GM18505 (cell line): Measurements from ENCODE around the gene HOXC9.

Source experiments
- ATAC-seq: cut with Tn5 transposase; IDR thresholded peaks from one replicate; pipeline ENCODE4 v1.9.1; 2021; ENCODE audit not compliant: unreplicated experiment
- POLR2A ChIP-seq: IDR thresholded peaks from 4 replicates; pipeline ENCODE4 v1.6.1; 2011; ENCODE audit warnings: borderline replicate concordance; ENCODE audit not compliant: insufficient read depth, insufficient read length; ENCODE audit errors: extremely low read depth

The HOXC9 gene

DNA sequence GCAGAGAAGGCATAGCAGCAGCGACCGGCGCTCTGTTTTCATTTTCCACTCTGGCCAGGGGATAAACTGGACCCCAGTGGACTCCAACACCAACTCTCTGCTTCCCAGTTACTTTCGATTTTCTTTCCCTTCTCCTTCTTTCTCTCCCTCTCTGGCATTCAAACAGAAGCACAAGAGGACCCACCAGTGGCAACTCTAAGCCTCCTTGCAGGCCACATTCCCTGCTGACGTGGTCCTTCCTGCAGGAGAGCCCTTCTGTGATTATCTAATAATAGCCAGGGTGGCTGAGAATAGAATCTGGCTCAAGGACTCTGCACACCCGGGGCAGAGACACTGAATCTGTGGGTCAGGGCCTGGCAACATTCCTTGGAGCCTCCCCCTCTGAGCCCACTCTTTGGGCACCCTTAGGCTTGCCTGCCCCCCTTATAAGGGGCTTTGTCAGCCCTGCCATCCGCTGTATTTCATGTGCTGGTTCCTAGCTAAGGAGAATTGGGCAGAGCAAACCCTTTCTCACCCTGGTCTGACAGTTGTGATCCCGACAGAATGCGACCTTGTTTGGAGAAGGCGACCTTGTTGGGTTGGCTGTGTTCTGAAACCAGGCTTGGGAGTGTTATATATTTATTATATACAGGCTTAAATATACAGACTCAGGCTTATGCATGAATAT, 20.1 kb downstream of the HOXC9 start:
- no peak for ATAC-seq
- TF ChIP-seq POLR2A: no peak

DNA sequence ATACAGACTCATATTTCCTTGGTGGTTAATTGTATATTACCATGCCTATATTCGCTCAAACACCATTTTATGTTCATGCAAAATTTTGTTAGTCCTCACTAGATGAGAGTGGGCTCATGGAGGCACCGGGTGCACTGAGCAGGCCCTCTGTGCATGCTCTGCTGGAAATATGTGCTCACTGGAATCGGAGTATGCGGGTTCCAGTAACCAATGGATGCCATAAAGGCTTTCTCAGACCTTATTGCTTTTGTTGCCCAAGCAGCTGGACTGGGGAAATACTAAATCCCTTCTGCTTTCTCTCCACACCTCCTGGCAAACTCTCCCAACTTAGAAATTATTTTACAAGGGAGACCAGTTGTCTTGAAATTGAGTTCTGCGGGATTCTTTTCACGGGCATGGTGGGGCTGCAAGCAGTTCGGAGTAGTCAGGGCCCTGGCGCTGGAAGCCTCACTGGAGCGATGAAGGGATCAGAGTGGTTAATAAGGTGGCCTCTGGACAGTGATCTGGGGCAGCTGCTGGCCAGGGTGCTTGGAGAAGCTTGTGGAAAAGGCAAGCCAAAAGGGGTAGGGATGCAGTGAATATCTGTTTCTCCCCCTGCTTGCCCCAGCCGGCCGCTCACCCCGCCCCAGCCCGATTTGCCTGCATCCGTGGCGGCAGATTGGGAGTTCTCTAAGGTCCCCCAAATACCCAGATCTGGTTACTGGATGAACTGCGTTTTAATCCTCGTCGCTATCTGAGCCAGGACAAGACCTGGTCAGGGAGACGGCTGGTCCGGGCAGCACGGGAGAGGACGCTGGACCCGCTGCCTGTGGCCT, 20.8 kb downstream of the HOXC9 start:
- TF ChIP-seq POLR2A: no peak
- ATAC-seq: no peak

DNA sequence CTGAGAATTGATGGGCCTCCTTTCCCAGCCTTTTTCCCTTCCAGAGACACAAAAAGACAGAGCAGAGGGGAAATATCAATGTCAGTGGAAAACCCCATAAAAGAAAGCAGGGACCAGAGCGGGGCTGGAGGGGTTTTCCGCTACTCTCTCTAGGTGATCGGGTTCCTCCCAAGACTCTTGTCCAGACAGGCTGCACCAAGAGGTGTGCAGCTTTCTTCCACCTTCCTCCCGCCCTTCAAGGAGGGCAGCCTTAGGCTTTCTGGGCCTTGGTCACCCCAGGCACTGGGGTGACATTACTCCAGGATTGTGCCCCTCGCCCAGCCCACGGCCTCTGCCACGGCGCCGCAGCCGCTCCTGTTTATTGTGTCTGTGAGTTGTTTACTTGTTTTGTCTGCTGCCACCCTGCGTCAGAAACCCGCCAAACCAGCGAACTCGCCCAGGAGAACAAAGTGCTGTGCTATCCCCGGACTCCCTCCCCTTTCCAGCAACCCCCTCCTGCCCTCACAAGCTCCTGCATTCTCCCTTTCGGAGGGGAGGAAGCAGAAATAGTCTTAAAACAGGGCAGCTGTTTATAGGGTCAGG, 21.6 kb downstream of the HOXC9 start:
- TF ChIP-seq POLR2A: no peak
- no peak for ATAC-seq

DNA sequence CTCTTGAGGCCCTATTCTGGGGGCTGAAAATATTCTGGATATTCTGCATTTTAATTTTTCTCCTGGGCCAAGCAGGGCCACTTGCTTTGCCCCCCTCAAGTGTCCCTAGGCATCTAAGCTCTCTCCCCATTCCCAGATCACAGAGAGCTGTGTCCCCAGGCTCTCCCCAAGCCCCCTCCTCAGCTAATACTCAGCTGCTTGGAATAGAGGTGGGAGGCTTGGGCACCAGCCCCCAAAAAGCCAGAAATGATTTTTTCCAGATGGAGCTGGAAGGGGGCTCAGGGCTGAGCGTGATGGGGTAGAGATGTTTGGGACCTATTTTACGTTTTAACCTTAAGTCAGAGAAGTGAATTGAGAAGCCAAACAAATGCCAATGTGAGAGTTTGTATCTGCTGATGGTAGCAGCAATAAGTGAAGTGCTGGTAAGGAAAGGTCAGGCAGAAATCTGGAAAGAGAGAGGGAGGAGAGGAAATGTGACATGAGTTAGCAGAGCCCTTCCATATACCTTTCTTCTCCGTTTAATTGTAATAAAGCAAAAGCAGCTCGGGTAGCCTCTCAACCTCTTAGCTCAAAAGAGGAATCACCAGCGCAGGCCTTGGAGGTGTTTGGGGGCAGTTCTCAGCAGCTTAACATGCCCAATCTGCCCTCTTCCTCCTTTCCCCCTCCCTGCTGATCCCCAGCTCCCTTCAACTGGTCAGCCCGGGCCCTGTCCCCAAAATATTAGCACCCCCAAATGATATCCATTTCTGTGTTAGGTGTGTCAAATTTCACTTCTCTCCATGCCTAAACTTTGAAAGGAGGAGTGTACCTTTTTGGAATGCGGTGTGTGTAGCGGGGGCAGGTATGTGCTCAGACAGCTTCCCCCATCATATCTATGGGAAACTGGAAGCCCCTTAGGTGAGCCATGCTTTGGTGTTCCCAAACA, 23.3 kb downstream of the HOXC9 start:
- ATAC-seq: no peak
- TF ChIP-seq POLR2A: no peak

DNA sequence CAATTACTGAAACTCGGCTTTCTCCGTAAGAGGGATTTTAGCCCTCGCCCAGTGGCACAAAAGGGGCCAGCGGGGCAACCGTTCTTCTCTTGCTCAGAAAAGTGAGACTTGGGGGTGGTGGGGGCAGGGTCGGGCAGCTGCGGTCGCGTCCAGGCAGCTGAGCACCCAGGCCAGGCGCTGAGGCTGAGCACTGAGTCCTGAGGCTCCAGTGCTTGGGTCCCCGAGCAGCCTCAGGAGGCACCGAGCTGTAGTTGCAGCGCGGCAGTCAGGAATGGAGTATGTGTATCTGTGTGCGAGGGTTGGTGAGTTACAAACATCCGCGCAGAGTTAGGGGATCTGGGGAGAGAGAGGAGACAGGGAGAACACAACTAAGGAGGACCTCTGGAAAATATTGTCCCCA, 24.2 kb downstream of the HOXC9 start:
- no peak for TF ChIP-seq POLR2A

DNA sequence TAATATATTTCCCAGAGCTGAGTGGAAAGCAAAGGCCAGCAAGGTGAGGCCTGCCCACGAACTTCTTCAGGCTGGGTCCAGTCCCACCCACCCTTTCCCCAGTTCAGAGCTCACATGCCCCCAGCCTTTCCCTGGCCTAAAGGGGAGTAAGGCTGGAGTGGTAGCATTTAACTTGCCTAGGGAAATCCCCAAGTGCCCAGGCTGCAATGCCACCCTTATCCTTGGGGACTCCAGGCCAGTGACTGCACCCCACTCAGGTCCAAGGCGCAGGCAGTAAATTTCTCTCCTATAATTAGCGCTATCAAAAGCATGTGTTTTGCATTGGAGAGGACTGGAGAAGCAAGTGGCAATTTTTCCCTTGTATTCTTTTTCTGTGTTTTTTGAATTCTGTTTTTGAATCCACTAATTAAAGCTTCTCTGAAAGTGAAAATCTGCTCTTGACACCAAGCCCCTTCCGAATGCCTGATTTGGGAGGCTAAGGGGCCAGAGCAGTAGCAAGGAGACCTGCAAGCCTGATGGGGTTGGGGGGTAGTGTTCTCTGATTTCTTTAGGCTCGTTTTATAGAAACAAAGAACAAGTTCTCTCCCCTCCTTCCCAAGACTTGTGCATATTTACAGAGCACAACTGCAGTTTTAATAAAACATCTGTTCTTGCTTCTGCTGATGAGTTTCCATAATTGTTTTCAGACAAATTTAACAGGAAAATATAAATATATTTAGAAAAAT, 24.8 kb downstream of the HOXC9 start:
- TF ChIP-seq POLR2A: no peak
- no peak for ATAC-seq

More for the DNA sequence above, 24.2 kb downstream of the HOXC9 start:
- no peak for ATAC-seq

GRCh38 chr12:54025499-54026405, 25.8 kb downstream of the HOXC9 start:
- no peak for ATAC-seq
- TF ChIP-seq POLR2A: no peak

DNA sequence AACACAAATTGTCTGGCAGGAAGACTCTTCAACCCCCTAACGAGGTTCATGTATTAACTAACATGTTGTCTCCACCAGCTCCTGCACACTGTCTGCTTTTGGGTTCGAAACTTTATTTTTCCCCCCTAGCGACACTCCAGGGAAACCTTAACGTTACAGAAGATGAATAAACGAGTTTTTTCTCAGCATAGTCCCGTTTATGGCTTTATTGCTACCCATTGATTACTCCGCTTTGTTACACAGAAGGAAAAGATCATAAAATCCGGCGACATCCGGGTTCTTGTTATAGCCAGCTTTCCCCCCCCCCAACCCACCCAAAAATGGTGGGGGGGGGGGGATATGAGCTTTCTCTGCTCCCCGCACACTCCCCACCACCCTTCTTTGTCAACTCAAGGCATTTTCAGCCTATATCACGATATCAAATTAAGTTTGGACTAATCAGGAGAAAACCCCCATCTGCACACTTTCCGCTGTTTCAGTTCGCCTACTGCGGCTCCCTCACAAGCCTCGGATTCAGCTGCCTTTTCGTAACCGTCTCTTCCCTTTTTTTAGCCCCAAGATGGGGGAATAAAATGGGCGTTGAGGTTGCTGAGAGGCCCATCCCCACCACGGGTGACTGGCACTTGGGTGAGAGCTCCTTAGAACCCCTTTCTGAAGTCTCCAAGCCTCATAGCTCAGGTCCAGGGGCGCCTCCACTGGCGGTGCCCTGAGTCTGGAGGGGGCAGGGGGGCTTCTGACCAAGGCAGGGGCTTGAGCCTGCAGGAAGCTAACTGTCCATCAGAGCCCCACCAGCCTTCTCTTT, 26.9 kb downstream of the HOXC9 start:
- no peak for ATAC-seq
- no peak for TF ChIP-seq POLR2A

GRCh38 chr12:54027442-54027786, 27.5 kb downstream of the HOXC9 start:
- ATAC-seq: no peak
- TF ChIP-seq POLR2A: no peak

DNA sequence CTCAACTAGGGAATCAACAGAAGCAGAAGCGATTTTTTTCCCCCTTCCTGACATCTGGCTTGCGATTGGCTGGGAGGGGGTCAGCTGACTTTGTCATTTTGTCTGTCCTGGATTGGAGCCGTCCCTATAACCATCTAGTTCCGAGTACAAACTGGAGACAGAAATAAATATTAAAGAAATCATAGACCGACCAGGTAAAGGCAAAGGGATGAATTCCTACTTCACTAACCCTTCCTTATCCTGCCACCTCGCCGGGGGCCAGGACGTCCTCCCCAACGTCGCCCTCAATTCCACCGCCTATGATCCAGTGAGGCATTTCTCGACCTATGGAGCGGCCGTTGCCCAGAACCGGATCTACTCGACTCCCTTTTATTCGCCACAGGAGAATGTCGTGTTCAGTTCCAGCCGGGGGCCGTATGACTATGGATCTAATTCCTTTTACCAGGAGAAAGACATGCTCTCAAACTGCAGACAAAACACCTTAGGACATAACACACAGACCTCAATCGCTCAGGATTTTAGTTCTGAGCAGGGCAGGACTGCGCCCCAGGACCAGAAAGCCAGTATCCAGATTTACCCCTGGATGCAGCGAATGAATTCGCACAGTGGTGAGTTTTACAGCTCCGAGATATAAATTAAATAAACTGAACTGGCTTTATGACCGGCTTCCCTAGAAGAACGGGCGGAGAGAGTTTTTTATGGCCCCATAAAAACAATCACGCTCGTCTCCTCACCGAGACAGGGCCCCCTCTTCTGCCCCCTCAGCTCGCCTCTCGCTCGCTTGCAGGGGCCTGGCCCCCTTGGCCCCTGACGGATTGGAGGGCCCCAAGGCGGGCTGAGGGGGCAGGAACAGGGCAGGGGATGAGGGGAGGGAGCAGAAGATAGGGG, 28.6 kb downstream of the HOXC9 start, which contains the start of gene HOXC6:
Gene HOXC6 (plus strand): TSS at position 127 of the 888 bp plus-strand sequence. CDS start 82 bp downstream, at position 209.
- TF ChIP-seq POLR2A: no peak
- no peak for ATAC-seq
